H54 (cell line): ENCODE results near the gene SEMA5A.
"Not testable (repeated sequence)": the region's sequence is repeated elsewhere in the genome, so short reads cannot be mapped to it uniquely, and the experiment has no call there.

Experiments
- DNase-seq: peaks from one replicate; pipeline ENCODE4 v3.0.0; 2011; ENCODE audit warnings: low spot score, mixed read lengths; ENCODE audit not compliant: insufficient read length
- FAIRE-seq: peaks from 3 replicates; lab custom pipeline; 2011; peaks lifted over from hg19 to GRCh38; lab: Jason Lieb, UNC
- POLR2A ChIP-seq: IDR thresholded peaks from 2 replicates; pipeline ENCODE4 v1.6.1; 2011; ENCODE audit warnings: low read depth, mild to moderate bottlenecking, low read length

Gene SEMA5A

DNA sequence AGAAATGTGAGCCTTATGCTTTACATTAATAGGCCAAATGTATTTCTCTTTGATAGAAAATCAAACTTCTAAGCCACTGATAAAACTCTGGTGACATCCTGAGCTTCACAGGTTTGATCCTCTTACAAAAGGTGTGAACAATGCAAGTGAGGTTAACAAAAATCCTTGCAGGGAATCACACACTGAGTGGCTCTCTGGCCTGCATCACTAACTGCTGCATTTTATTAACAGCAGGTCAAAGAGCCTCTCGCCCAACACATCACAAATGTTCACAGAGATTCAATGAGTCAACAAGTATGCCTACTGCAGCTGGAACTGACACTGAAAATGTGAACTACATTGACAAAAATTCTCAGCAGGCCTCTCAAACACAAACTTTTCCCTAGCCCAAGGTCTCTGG is 122.3 kb downstream of the SEMA5A start:
- no peak for FAIRE-seq
- no peak for DNase-seq

DNA sequence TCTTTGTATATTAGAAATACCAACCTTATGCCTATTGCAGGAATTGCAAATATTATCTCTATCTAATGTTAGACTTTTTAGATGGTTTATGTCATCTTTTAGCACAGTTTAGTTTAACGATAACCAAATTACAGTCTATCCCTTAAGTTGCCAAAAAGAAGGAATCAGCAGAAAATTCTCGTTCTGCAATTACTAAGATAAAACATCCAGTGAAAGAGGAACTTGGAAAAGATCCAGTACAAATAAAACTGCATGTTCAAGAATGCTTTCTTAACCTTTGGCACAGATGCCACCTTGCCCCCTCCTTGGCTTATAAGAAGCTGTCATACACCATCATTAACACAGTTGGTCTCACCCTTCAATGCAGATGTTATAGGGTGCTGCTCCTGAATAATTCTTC is 124.0 kb downstream of the SEMA5A start:
- no peak for FAIRE-seq

More for the DNA sequence above, 122.3 kb downstream of the SEMA5A start:
- TF ChIP-seq POLR2A, result no peak

DNA sequence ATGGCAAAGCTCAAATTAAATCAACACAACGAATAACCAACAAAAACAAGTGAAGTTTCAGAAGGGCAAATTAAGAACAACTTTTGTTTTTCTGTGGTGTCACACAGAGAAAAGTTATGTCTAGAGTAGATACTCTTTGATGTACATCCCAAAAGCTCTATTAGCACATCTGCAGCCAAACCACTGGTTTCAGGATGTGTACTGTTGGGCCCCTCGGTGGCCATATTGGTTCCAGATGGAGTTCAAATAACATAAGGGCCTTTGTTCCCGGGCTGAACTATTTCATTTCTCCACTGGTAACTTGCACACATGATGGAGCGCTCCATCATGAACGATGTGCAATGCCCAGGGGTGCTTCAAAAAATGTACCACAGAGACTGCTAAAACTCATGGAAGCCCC is 126.1 kb downstream of the SEMA5A start:
- no peak for TF ChIP-seq POLR2A
- DNase-seq, result no peak
- FAIRE-seq, result no peak

More for the DNA sequence above, 124.0 kb downstream of the SEMA5A start:
- DNase-seq, result no peak
- TF ChIP-seq POLR2A, result no peak

DNA sequence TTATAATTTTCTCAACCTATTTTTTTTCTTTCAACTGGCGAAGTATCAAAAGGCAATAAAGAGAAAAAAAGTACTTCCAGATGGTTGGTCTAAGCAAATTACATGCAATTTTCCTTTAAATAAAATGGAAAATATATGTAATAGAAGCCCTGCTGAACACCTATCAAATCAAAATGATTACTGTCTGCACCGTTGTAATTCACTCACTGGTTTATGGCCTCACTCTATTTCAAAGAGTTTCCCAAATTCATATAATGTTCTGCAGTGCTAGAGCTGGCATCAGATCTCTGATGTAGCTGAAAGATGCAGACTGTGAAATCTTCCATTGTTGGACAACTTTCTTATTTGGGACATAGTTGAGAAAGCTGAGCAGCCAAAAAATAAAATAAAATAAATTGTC is 130.3 kb downstream of the SEMA5A start:
- DNase-seq (no peak), FAIRE-seq (no peak)
- no peak for TF ChIP-seq POLR2A

DNA sequence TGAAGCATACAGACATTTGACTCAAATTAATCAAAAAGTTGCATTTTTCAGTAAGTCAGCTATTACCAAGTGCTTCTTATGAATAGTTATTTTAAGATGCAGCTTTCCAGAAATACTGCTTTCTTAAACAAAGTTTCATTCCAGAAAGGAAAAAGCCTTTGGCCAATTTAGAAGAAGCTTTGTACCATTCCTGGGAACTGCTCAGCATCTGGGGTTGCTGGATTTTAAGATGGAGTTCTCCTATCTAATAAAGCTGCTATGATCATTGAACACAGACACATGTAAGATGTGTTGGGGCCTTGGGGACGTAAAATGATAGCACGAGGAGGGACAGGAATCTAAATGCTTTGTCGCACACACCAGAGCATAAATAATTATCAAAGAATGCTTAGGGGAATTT is 130.8 kb downstream of the SEMA5A start:
- no peak for FAIRE-seq
- no peak for DNase-seq
- no peak for TF ChIP-seq POLR2A

GRCh38 chr5:9411142-9411541 is 134.7 kb downstream of the SEMA5A start:
- FAIRE-seq (no peak), DNase-seq (no peak)
- TF ChIP-seq POLR2A, result no peak

- no peak for DNase-seq
- no peak for FAIRE-seq
- TF ChIP-seq POLR2A, result no peak
Observed at GRCh38 chr5:9409413-9409960, 136.4 kb downstream of the SEMA5A start.

DNA sequence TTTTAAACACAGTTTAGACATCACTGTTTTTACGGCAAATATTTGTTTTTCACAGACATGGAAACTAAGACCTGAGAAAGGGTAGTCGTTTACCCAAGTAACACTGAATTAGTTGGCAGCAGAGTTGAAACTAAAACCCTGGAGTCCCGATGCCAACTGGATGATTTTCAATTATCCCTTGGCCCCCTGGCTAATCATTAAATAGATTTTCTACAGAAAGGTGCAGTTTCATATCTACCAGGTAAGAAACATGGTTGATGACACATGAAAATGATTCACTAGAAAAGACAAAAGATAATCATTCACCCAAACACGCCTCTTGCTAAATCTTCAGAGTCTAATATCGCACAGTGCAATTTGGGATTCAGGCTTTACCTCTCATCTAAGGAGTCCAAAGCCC is 136.9 kb downstream of the SEMA5A start:
- no peak for TF ChIP-seq POLR2A
- FAIRE-seq, result no peak
- no peak for DNase-seq

DNA sequence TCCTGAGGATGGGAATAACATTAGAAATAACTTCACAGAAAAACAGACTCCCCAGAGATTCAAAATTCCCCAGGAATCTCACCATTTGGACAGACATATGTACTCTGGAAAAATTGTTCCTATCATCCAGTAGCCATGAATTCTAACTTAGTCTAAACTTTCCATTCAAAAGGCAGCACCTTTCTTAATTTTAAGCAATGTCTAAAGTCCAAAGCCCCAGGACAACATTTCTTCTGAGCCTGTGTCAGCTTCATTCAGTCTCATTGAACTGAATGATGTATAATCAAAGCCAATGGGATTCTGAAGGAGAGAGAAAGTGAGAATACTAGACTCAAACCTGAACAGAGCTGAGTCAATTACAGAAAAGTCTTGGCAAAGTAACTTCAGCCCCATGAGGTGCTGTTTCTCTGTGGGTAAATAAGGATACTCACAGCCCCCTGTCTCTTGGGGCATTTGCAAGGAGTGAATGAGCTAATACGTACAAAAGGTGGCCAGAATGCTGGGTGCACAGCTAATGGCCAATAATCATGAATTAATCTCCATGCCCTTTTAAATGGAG is 140.6 kb downstream of the SEMA5A start:
- TF ChIP-seq POLR2A, result no peak
- DNase-seq (no peak), FAIRE-seq (no peak)

GRCh38 chr5:9401786-9402472 is 143.9 kb downstream of the SEMA5A start:
- FAIRE-seq (no peak), DNase-seq (no peak)
- no peak for TF ChIP-seq POLR2A

GRCh38 chr5:9399783-9400182 is 146.1 kb downstream of the SEMA5A start:
- not testable (repeated sequence) for FAIRE-seq, DNase-seq

GRCh38 chr5:9399094-9399493 is 146.8 kb downstream of the SEMA5A start:
- FAIRE-seq, result no peak
- no peak for DNase-seq
- no peak for TF ChIP-seq POLR2A

GRCh38 chr5:9398227-9398626 is 147.6 kb downstream of the SEMA5A start:
- FAIRE-seq, result no peak
- TF ChIP-seq POLR2A, result no peak
- no peak for DNase-seq

DNA sequence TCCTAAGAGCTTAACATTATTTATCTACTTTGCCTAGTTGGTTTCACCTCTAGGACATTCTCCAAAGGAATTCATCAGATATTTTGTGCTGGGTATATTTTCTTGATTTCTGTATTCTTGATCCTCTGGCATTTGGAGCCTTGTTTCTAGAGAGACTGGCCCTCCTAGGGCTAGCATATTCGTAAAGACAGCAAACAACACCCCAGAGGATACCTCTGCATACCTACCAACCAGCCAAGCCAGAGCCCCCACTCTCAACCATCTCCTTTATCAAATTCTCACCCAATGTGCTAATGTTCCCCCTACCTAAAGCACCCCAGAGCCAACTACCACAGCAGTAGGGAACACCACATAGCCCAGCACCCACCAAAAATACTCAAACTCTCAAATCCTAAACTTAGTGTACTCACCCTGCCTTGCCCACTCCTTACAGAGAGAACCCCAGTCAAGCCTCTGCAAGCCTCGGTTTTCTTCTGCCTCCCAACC is 149.5 kb downstream of the SEMA5A start:
- no peak for TF ChIP-seq POLR2A
- FAIRE-seq (no peak), DNase-seq (no peak)

- DNase-seq, result no peak
- no peak for TF ChIP-seq POLR2A
- FAIRE-seq, result no peak
Observed at GRCh38 chr5:9395706-9396105, 150.2 kb downstream of the SEMA5A start.
